ENCODE measurements around the gene TPR. TPM values are rescaled to one million over a fixed set of nuclear protein-coding genes. Genes with fewer than 3 reads are reported as not detected.
"Not testable (repeated sequence)": the region's sequence is repeated elsewhere in the genome, so short reads cannot be mapped to it uniquely, and the experiment has no call there.

TPR gene
- total RNA-seq, 3 donors from 2014 or later: 76.0 to 96.7 (median 90.9) TPM

- TF ChIP-seq POLR2A (IDR thresholded peaks at IDR 0.05): no peak
- no peak for TF ChIP-seq POLR2AphosphoS5 (IDR thresholded peaks at IDR 0.05)
- TF ChIP-seq, protein P1, sequence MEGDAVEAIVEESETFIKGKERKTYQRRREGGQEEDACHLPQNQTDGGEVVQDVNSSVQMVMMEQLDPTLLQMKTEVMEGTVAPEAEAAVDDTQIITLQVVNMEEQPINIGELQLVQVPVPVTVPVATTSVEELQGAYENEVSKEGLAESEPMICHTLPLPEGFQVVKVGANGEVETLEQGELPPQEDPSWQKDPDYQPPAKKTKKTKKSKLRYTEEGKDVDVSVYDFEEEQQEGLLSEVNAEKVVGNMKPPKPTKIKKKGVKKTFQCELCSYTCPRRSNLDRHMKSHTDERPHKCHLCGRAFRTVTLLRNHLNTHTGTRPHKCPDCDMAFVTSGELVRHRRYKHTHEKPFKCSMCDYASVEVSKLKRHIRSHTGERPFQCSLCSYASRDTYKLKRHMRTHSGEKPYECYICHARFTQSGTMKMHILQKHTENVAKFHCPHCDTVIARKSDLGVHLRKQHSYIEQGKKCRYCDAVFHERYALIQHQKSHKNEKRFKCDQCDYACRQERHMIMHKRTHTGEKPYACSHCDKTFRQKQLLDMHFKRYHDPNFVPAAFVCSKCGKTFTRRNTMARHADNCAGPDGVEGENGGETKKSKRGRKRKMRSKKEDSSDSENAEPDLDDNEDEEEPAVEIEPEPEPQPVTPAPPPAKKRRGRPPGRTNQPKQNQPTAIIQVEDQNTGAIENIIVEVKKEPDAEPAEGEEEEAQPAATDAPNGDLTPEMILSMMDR (IDR thresholded peaks at IDR 0.05): no peak
- H3K4me3 ChIP-seq: no peak overlapping the region
- H3K4me1 ChIP-seq: no peaks in the 10 kb centered on the region
- no peaks in the 10 kb centered on the region for H3K9me3 ChIP-seq
- H3K27me3 ChIP-seq: no peaks in the 10 kb centered on the region
- DNase-seq (ENCODE audit: low spot score in 2 of 2): no peak
- no peaks in the 10 kb centered on the region for H3K36me3 ChIP-seq
- H3K27ac ChIP-seq: no peak overlapping the region
- intact Hi-C loops (cut with DNase I; ENCODE audit: low total_unique reads): no loop called here
These were observed 43.5 kb upstream of the TPR start for GRCh38 chr1:186418503-186418902.

GRCh38 chr1:186413319-186413718, 38.3 kb upstream of the TPR start:
- Histone ChIP-seq H3K27ac (no peak overlapping the region), H3K36me3 (no peaks in the 10 kb centered on the region), H3K4me3 (no peak overlapping the region), H3K4me1 (no peaks in the 10 kb centered on the region), H3K27me3 (no peaks in the 10 kb centered on the region), H3K9me3 (no peaks in the 10 kb centered on the region)
- DNase-seq (ENCODE audit: low spot score in 2 of 2): no peak
- TF ChIP-seq POLR2A (IDR thresholded peaks at IDR 0.05) (no peak), POLR2AphosphoS5 (IDR thresholded peaks at IDR 0.05) (no peak)
- TF ChIP-seq, protein P1 (IDR thresholded peaks at IDR 0.05): no peak
- intact Hi-C loops (cut with DNase I; ENCODE audit: low total_unique reads): no loop called here

DNA sequence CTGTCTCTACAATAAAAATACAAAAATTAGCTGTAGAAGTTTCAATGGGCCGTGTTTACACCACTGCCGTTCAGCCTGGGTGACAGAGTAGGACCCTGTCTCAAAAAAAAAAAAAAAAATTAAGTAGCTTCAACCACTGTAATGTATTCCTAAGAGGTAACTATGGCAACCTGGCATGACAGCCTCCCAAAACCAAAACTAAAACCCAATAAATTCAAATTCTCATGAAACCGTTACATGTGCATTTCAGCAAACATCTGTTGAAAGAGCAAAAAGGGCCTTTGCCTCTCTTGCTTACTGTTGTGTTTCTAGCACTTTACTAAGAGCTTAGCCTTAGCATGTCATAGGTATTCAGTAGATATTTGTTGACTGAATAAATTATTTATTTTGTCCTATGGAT, 34.0 kb upstream of the TPR start:
- H3K36me3 ChIP-seq: no peaks in the 10 kb centered on the region
- intact Hi-C loops (cut with DNase I; ENCODE audit: low total_unique reads): no loop called here

DNA sequence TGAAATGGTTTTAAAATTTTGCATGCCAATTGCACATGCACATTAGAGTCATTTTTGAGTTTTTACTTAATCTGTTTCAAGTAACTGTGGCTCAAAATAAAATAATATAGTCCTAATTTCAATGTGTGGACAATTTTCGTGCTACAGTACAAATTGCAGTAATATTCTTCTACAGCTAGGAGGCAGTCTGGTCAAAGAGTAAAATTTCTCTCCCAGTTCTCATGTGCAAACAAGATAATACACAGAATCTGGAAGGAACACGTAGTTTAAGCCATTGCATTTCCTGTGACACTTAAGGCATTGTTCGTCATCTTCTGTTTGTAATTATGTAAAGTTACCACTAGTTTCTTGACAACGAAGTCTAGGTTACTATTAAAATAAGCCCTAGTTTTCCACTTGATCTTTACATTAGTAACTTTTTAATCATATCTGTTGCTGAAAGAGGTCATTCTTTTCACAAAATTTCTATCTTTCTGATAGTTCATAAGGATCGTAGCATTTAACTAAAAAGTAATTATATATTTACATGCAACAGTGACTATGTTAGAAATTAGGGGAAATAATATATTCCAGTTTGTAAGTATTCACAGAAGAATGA, 29.5 kb upstream of the TPR start:
- Histone ChIP-seq H3K36me3 (no peaks in the 10 kb centered on the region), H3K4me1 (no peaks in the 10 kb centered on the region)
- intact Hi-C loops (cut with DNase I; ENCODE audit: low total_unique reads): no loop called here

More for the DNA sequence above, 34.0 kb upstream of the TPR start:
- no peaks in the 10 kb centered on the region for H3K4me1 ChIP-seq
- no peak overlapping the region for H3K4me3 ChIP-seq
- no peak for TF ChIP-seq POLR2AphosphoS5 (IDR thresholded peaks at IDR 0.05)
- TF ChIP-seq, protein P1 (IDR thresholded peaks at IDR 0.05): no peak
- no peak for TF ChIP-seq POLR2A (IDR thresholded peaks at IDR 0.05)
- no peak overlapping the region for H3K27ac ChIP-seq
- no peaks in the 10 kb centered on the region for H3K27me3 ChIP-seq
- H3K9me3 ChIP-seq: no peaks in the 10 kb centered on the region
- no peak for DNase-seq (ENCODE audit: low spot score in 2 of 2)

GRCh38 chr1:186403632-186404031, 28.6 kb upstream of the TPR start:
- TF ChIP-seq POLR2A (IDR thresholded peaks at IDR 0.05) (no peak), POLR2AphosphoS5 (IDR thresholded peaks at IDR 0.05) (no peak)
- TF ChIP-seq, protein P1 (IDR thresholded peaks at IDR 0.05): no peak
- no peak overlapping the region for H3K27ac ChIP-seq
- no peaks in the 10 kb centered on the region for H3K36me3 ChIP-seq
- H3K4me1 ChIP-seq: no peaks in the 10 kb centered on the region
- no peaks in the 10 kb centered on the region for H3K27me3 ChIP-seq
- H3K9me3 ChIP-seq: no peaks in the 10 kb centered on the region
- intact Hi-C loops (cut with DNase I; ENCODE audit: low total_unique reads): no loop called here
- no peak overlapping the region for H3K4me3 ChIP-seq
- no peak for DNase-seq (ENCODE audit: low spot score in 2 of 2)

More for the DNA sequence above, 29.5 kb upstream of the TPR start:
- Histone ChIP-seq H3K27ac (no peak overlapping the region), H3K27me3 (no peaks in the 10 kb centered on the region), H3K4me3 (no peak overlapping the region), H3K9me3 (no peaks in the 10 kb centered on the region)
- DNase-seq (ENCODE audit: low spot score in 2 of 2): no peak
- TF ChIP-seq POLR2A (IDR thresholded peaks at IDR 0.05) (no peak), POLR2AphosphoS5 (IDR thresholded peaks at IDR 0.05) (no peak)
- TF ChIP-seq, protein P1 (IDR thresholded peaks at IDR 0.05): peak in 2 of 3 donors; percentile 33 to 55

DNA sequence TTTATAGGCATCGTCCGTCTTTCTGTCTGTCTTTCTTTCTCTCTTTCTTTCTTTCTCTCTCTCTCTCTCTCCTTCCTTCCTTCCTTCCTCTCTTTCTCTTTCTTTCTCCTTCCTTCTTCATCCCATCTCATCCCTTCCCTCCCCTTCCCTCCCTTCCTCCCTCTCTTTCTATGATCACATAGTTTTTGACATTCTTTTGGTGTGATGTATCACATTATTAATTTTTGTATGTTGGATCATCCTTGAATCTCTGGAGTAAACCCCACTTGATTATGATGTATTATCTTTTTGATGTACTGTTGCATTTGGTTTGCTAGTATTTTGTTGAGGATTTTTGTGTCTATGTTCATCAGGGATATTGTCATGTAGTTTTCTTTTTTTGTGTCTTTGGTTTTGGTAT, 26.4 kb upstream of the TPR start:
- H3K9me3 ChIP-seq; H3K4me1 ChIP-seq; DNase-seq (ENCODE audit: low spot score in 2 of 2); H3K27ac ChIP-seq; H3K27me3 ChIP-seq; H3K4me3 ChIP-seq; intact Hi-C loops (cut with DNase I; ENCODE audit: low total_unique reads); H3K36me3 ChIP-seq: not testable (repeated sequence)

- DNase-seq (ENCODE audit: low spot score in 2 of 2); H3K27ac ChIP-seq; H3K9me3 ChIP-seq; H3K4me3 ChIP-seq; H3K4me1 ChIP-seq; H3K36me3 ChIP-seq; intact Hi-C loops (cut with DNase I; ENCODE audit: low total_unique reads); H3K27me3 ChIP-seq: not testable (repeated sequence)
These were observed 17.7 kb upstream of the TPR start for GRCh38 chr1:186392711-186393110.

Data from breast epithelium (tissue), 4 donors.